Endothelial cell (in vitro differentiated cells): ENCODE data around the gene AMHR2. TPM values are rescaled to one million over a fixed set of nuclear protein-coding genes. Genes with fewer than 3 reads are reported as not detected.
A peak's percentile ranks its signal among the peaks of the same experiment; 100 is the strongest.
"Not testable (repeated sequence)": the region's sequence is repeated elsewhere in the genome, so short reads cannot be mapped to it uniquely, and the experiment has no call there.

ENCODE experiments used
- DNase-seq: peaks from one replicate; pipeline ENCODE4 v3.0.0; 2021; ENCODE audit warnings: low spot score
- H3K27ac Mint-ChIP-seq: one replicate; pipeline ENCODE4 v1.8.0; 2021; ENCODE audit warnings: mixed read lengths, inconsistent platforms; ENCODE audit not compliant: unreplicated experiment
- H3K27me3 Mint-ChIP-seq: one replicate; pipeline ENCODE4 v1.8.0; 2021; ENCODE audit warnings: mild to moderate bottlenecking, moderate library complexity, mixed read lengths, inconsistent platforms; ENCODE audit not compliant: unreplicated experiment
- H3K36me3 Mint-ChIP-seq: one replicate; pipeline ENCODE4 v1.8.0; 2021; ENCODE audit warnings: mild to moderate bottlenecking, low read depth, mixed read lengths, inconsistent platforms; ENCODE audit not compliant: unreplicated experiment
- H3K4me1 Mint-ChIP-seq: one replicate; pipeline ENCODE4 v1.8.0; 2021; ENCODE audit warnings: mild to moderate bottlenecking, mixed read lengths, inconsistent platforms; ENCODE audit not compliant: unreplicated experiment
- H3K4me3 Mint-ChIP-seq: one replicate; pipeline ENCODE4 v1.8.0; 2021; ENCODE audit warnings: mild to moderate bottlenecking, mixed read lengths, inconsistent platforms; ENCODE audit not compliant: unreplicated experiment
- H3K9me3 Mint-ChIP-seq: one replicate; pipeline ENCODE4 v1.8.0; 2021; ENCODE audit warnings: mixed read lengths, inconsistent platforms; ENCODE audit not compliant: unreplicated experiment
- long read RNA-seq: library from polyadenylated mRNA; unstranded; transcript quantifications from one replicate; pipeline ENCODE4 v2.0.0, GENCODE V29; 2020; ENCODE audit not compliant: unreplicated experiment
- total RNA-seq: library from RNA; stranded (reverse); fragmentation: NEBNext Ultra II Directional; extraction: Animal tissue kit (Norgen Biotek cat#: 25700); gene quantifications from one replicate; pipeline ENCODE4 v1.2.1, GENCODE V29; 2021; ENCODE audit not compliant: unreplicated experiment
- TF ChIP-seq, protein P1 (sequence below): fragments of 200-600 bp; sonication (generic); IDR thresholded peaks from one replicate; pipeline ENCODE4 v1.5.0; 2021; ENCODE audit warnings: antibody characterized with exemption; ENCODE audit not compliant: unreplicated experiment

The AMHR2 gene
- total RNA-seq = 1.3 TPM
- long read RNA-seq = 0 reads

- Mint-ChIP-seq H3K4me1 (peaks cover 18% of the 10 kb centered on the region), H3K27me3 (peaks cover 7% of the 10 kb centered on the region), H3K27ac (peak within 1 kb of the TSS; percentile 24), H3K36me3 (peaks cover 4% of the 10 kb centered on the region), H3K9me3 (no peaks in the 10 kb centered on the region), H3K4me3 (no peak within 1 kb of the TSS)
- DNase-seq = no peak
- TF ChIP-seq, protein P1, sequence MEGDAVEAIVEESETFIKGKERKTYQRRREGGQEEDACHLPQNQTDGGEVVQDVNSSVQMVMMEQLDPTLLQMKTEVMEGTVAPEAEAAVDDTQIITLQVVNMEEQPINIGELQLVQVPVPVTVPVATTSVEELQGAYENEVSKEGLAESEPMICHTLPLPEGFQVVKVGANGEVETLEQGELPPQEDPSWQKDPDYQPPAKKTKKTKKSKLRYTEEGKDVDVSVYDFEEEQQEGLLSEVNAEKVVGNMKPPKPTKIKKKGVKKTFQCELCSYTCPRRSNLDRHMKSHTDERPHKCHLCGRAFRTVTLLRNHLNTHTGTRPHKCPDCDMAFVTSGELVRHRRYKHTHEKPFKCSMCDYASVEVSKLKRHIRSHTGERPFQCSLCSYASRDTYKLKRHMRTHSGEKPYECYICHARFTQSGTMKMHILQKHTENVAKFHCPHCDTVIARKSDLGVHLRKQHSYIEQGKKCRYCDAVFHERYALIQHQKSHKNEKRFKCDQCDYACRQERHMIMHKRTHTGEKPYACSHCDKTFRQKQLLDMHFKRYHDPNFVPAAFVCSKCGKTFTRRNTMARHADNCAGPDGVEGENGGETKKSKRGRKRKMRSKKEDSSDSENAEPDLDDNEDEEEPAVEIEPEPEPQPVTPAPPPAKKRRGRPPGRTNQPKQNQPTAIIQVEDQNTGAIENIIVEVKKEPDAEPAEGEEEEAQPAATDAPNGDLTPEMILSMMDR = no peak
These were observed at the start of gene AMHR2 for GRCh38 chr12:53423597-53423996. TSS of gene AMHR2 (plus strand) at chr12:53423855. CDS start at chr12:53423935, 80 bp downstream.

DNA sequence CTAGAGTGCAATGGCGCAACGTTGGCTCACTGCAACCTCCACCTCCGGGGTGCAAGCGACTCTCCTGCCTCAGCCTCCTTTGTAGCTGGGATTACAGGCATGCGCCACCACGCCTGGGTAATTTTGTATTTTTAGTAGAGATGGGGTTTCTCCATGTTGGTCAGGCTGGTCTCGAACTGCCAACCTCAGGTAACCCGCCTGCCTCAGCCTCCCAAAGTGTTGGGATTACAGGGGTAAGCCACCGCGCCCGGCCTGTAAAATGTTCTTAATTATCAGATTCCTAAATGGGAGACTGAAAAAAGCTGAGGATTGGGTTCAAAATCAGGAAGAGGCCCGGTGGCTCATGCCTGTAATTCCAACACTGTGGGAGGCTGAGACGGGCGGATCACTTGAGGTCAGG lies 49.4 kb upstream of the AMHR2 start:
- H3K27ac Mint-ChIP-seq, H3K4me3 Mint-ChIP-seq, H3K27me3 Mint-ChIP-seq, H3K36me3 Mint-ChIP-seq, DNase-seq, H3K9me3 Mint-ChIP-seq: not testable (repeated sequence)
- peaks cover 18% of the 10 kb centered on the region for H3K4me1 Mint-ChIP-seq

GRCh38 chr12:53376747-53377146 lies 46.9 kb upstream of the AMHR2 start:
- no peak overlapping the region for H3K4me3 Mint-ChIP-seq

GRCh38 chr12:53378222-53378621 lies 45.4 kb upstream of the AMHR2 start:
- H3K36me3 Mint-ChIP-seq = peaks cover 20% of the 10 kb centered on the region
- no peak overlapping the region for H3K27ac Mint-ChIP-seq
- peaks cover 24% of the 10 kb centered on the region for H3K4me1 Mint-ChIP-seq
- peaks cover 2% of the 10 kb centered on the region for H3K27me3 Mint-ChIP-seq
- H3K4me3 Mint-ChIP-seq = no peak overlapping the region
- TF ChIP-seq, protein P1 = no peak
- no peaks in the 10 kb centered on the region for H3K9me3 Mint-ChIP-seq
- no peak for DNase-seq

More at GRCh38 chr12:53376747-53377146, 46.9 kb upstream of the AMHR2 start:
- Mint-ChIP-seq H3K4me1 (peaks cover 19% of the 10 kb centered on the region), H3K27me3 (peaks cover 7% of the 10 kb centered on the region), H3K27ac (no peak overlapping the region), H3K36me3 (peaks cover 8% of the 10 kb centered on the region), H3K9me3 (no peaks in the 10 kb centered on the region)
- no peak for DNase-seq
- TF ChIP-seq, protein P1 = no peak

- TF ChIP-seq, protein P1 = no peak
- Mint-ChIP-seq H3K4me1 (peaks cover 30% of the 10 kb centered on the region), H3K36me3 (peaks cover 25% of the 10 kb centered on the region), H3K27me3 (peaks cover 2% of the 10 kb centered on the region), H3K9me3 (no peaks in the 10 kb centered on the region), H3K27ac (no peak overlapping the region), H3K4me3 (no peak overlapping the region)
- no peak for DNase-seq
These were observed 44.8 kb upstream of the AMHR2 start for GRCh38 chr12:53378724-53379388.
